ENCODE data around the gene KIAA0753. TPM values are rescaled to one million over a fixed set of nuclear protein-coding genes. Genes with fewer than 3 reads are reported as not detected.
"Not testable (repeated sequence)": the region's sequence is repeated elsewhere in the genome, so short reads cannot be mapped to it uniquely, and the experiment has no call there.

The KIAA0753 gene
- total and polyA plus RNA-seq, 9 of the 15 experiments (the other 6 are each of a cell fraction or from before 2014, with no cell fraction given), result 2.0 to 9.0 (median 6.9) TPM

DNA sequence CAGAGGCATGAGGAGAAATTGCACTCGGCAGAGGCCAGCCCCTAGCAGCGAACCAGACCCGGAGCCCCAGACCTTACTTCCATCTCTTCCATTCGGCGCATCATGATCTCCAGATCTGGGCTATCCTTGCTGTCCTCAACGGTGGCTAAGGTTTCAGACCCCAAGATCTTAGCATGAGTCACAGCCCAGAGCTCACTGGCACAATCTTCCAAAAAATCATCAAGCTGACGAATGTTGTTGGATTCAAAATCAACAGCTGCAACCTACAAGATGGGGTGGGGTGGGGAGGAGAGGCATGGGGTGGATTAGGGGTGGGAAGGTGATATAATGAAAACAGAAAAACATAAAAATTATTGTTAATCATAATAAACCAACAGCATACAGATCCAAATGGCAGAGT lies 44.4 kb downstream of the KIAA0753 start:
- Histone ChIP-seq H3K4me3 (no peak overlapping the region), H2AFZ (ENCODE audit: low read depth, low read length) (no peak overlapping the region), H3K4me2 (ENCODE audit: insufficient read depth, low read length) (no peak overlapping the region), H3K27ac (ENCODE audit: extremely low read depth, low read depth, low read length) (no peak overlapping the region), H3K27me3 (ENCODE audit: control insufficient read depth in 2 of 2, insufficient read depth in 2 of 2, low read length in 2 of 2) (no peaks in the 10 kb centered on the region), H3K9me3 (replicated peaks; ENCODE audit: control insufficient read depth, insufficient read depth, low read depth, low read length) (no peaks in the 10 kb centered on the region), H4K20me1 (replicated peaks; ENCODE audit: control insufficient read depth, insufficient read depth, low read length) (no peaks in the 10 kb centered on the region), H3K9ac (ENCODE audit: insufficient read depth in 1 of 2, low read depth in 2 of 2, low read length in 2 of 2) (no peak overlapping the region), H3K36me3 (ENCODE audit: control insufficient read depth, insufficient read depth, low read length) (peaks cover 49% of the 10 kb centered on the region), H3K9me1 (ENCODE audit: control insufficient read depth, insufficient read depth, low read length) (no peaks in the 10 kb centered on the region), H3K79me2 (ENCODE audit: control insufficient read depth, insufficient read depth, low read length) (no peaks in the 10 kb centered on the region), H3K4me1 (replicated peaks in 1 of 2; ENCODE audit: control insufficient read depth in 2 of 2, insufficient read depth in 2 of 2, low read length in 2 of 2) (peaks cover 0 to 12% of the 10 kb centered on the region in 2 experiments; a peak in 2 of 5 replicates)
- CTCF ChIA-PET (ENCODE audit: low intra/inter-chr PET ratio), result no interaction called here
- no TSS peak for BruUV-seq (replicated peaks)
- intact Hi-C loops (cut with micrococcal nuclease), result no loop called here
- 85% methylated on average over 6 of the region's 7 CpGs for WGBS (ENCODE audit: insufficient coverage, low coverage, missing lambda C conversion rate)
- DNase-seq (ENCODE audit: extremely low read depth in 1 of 4, low spot score in 3 of 4) (no peak), ATAC-seq (no peak), FAIRE-seq (no peak)
- POLR2A ChIA-PET, result no interaction called here
- in situ Hi-C loops (cut with MboI), result no loop called here
- TF ChIP-seq LEF1 (IDR thresholded peaks at IDR 0.05) (no peak), NFYB (IDR thresholded peaks at IDR 0.05; ENCODE audit: extremely low read depth, insufficient read length) (no peak), SREBF1 (IDR thresholded peaks at IDR 0.05; ENCODE audit: borderline replicate concordance, low read depth, low read length) (no peak), TEAD1 (CRISPR knock-in tag; IDR thresholded peaks at IDR 0.05) (no peak), ZNF165 (CRISPR knock-in tag; IDR thresholded peaks at IDR 0.05; ENCODE audit: borderline replicate concordance) (no peak), ZFP30 (CRISPR knock-in tag; IDR thresholded peaks at IDR 0.05; ENCODE audit: borderline replicate concordance) (no peak)

DNA sequence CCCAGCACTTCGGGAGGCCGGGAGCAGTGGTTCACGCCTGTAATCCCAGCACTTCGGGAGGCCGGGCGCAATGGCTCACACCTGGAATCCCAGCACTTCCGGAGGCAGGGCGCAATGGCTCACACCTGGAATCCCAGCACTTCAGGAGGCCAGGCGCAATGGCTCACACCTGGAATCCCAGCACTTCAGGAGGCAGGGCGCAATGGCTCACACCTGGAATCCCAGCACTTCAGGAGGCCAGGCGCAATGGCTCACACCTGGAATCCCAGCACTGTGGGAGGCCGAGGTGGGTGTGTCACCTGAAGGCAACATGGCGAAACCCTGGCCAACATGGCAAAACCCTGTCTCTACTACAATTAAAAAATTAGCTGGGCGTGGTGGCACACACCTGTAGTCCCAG lies 47.1 kb downstream of the KIAA0753 start:
- H4K20me1 ChIP-seq (replicated peaks; ENCODE audit: control insufficient read depth, insufficient read depth, low read length); H3K9me1 ChIP-seq (ENCODE audit: control insufficient read depth, insufficient read depth, low read length); H3K4me3 ChIP-seq; CTCF ChIA-PET (ENCODE audit: low intra/inter-chr PET ratio); H2AFZ ChIP-seq (ENCODE audit: low read depth, low read length); H3K4me2 ChIP-seq (ENCODE audit: insufficient read depth, low read length); BruUV-seq (replicated peaks); POLR2A ChIA-PET; H3K27me3 ChIP-seq (ENCODE audit: control insufficient read depth in 2 of 2, insufficient read depth in 2 of 2, low read length in 2 of 2); H3K79me2 ChIP-seq (ENCODE audit: control insufficient read depth, insufficient read depth, low read length); H3K4me1 ChIP-seq (replicated peaks in 1 of 2; ENCODE audit: control insufficient read depth in 2 of 2, insufficient read depth in 2 of 2, low read length in 2 of 2); ATAC-seq; in situ Hi-C loops (cut with MboI); FAIRE-seq; intact Hi-C loops (cut with micrococcal nuclease); H3K9ac ChIP-seq (ENCODE audit: insufficient read depth in 1 of 2, low read depth in 2 of 2, low read length in 2 of 2); DNase-seq (ENCODE audit: extremely low read depth in 1 of 4, low spot score in 3 of 4); H3K9me3 ChIP-seq (replicated peaks; ENCODE audit: control insufficient read depth, insufficient read depth, low read depth, low read length); H3K27ac ChIP-seq (ENCODE audit: extremely low read depth, low read depth, low read length): not testable (repeated sequence)
- peaks cover 50% of the 10 kb centered on the region for H3K36me3 ChIP-seq (ENCODE audit: control insufficient read depth, insufficient read depth, low read length)
- WGBS (ENCODE audit: insufficient coverage, low coverage, missing lambda C conversion rate), result 97% methylated on average over 9 of the region's 14 CpGs

All from K562 (cell line).